NT2/D1 (cell line): ENCODE results near the gene CGNL1.

Experiments
- DNase-seq: peaks from one replicate; pipeline ENCODE4 v3.0.0-alpha.2; 2011; ENCODE audit warnings: low read depth, low spot score
- H3K27me3 ChIP-seq: 2 replicates; pipeline ENCODE4 v1.6.0; 2011; ENCODE audit warnings: mild to moderate bottlenecking; ENCODE audit not compliant: insufficient read length, insufficient read depth
- H3K36me3 ChIP-seq: 2 replicates; pipeline ENCODE4 v1.6.1; 2011; ENCODE audit warnings: mild to moderate bottlenecking, low read length, mixed read lengths; ENCODE audit not compliant: insufficient read depth, insufficient read length
- H3K4me1 ChIP-seq: 2 replicates; pipeline ENCODE4 v1.5.1; 2011; ENCODE audit not compliant: insufficient read depth, insufficient read length
- H3K4me3 ChIP-seq: 2 replicates; pipeline ENCODE4 v1.5.1; 2011; ENCODE audit warnings: low read depth; ENCODE audit not compliant: insufficient read length
- H3K9ac ChIP-seq: 2 replicates; pipeline ENCODE4 v1.6.0; 2011; ENCODE audit warnings: low read depth; ENCODE audit not compliant: insufficient read length
- H3K9me3 ChIP-seq: 2 replicates; pipeline ENCODE4 v1.5.1; 2011; ENCODE audit warnings: mild to moderate bottlenecking, low read length; ENCODE audit not compliant: insufficient read depth
- SUZ12 ChIP-seq: IDR thresholded peaks from 2 replicates; pipeline ENCODE4 v1.6.1; 2011; ENCODE audit not compliant: insufficient read length, insufficient read depth; ENCODE audit errors: extremely low read depth
- YY1 ChIP-seq: IDR thresholded peaks from 2 replicates; pipeline ENCODE4 v1.6.1; 2011; ENCODE audit not compliant: insufficient read length, insufficient read depth
- ZNF274 ChIP-seq: IDR thresholded peaks from 2 replicates; pipeline ENCODE4 v1.6.1; 2011; ENCODE audit warnings: mild to moderate bottlenecking, low read depth, low read length

CGNL1 gene

DNA sequence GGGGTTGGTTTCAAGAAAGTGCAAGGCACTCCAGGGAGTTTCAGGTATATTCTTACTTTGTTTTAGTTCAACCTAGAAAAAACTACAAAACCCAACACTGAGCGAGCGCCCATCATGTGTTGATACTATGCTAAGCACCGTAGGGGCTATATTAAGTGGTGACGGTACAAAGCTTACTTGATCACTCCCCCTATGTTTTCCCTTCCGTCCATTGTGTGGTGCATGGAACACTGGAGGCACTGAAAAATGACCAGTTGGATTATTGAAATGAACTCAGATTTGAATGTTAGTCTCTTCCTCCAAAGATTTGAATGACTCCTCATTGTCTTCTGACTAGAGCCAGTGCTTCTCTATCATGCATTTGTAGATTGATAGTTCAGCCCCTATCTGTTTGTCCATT, 222.0 kb downstream of the CGNL1 start:
- H3K4me1 ChIP-seq = no peaks in the 10 kb centered on the region
- no peaks in the 10 kb centered on the region for H3K36me3 ChIP-seq
- no peak for DNase-seq
- no peak overlapping the region for H3K4me3 ChIP-seq
- TF ChIP-seq SUZ12 (no peak), YY1 (no peak), ZNF274 (no peak)
- no peaks in the 10 kb centered on the region for H3K27me3 ChIP-seq
- no peaks in the 10 kb centered on the region for H3K9me3 ChIP-seq
- no peak overlapping the region for H3K9ac ChIP-seq

DNA sequence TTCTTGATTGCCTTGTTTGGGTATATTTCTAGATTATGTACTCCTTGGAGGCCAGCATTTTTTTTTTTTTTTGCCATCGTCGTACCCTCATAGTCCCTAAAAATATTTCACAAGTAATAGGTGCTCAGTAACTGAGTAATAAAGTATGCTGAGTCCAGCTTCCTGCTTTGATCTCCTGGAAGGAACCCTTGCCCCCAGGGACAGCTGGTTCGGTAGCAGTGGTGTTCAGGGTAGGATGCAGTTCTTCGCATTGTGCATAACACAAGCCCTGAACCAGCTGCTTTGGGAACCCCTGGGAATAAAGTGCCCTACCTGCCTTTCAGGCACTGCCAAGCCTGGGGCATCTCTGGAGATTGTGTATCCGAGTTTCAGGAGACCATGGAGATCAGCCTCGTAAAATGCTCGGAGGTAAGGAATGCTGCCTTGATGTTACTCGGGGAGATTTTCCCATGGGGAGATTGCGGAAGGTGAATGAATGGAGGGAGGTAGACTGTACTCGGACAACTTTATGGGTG, 223.0 kb downstream of the CGNL1 start:
- TF ChIP-seq YY1 = no peak
- TF ChIP-seq ZNF274 = no peak
- TF ChIP-seq SUZ12 = no peak

DNA sequence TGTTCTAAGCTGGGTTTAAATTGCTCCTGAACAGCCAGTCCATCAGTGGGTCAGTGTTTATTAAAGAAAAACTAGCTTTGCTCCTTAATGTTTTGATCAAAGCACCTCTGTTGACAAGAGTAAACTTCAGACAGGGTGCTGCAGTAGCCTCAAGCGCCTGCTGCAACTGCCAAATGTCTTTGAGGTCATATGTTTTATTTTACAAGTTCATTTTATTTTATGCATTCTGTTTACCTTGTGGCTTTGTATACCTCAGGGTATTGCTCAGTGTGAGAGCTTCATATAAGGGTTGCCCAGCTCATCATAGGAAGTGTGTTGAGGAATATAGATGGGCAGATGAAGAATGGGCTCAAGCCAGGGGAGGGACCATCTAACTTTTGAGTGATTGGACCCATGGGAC, 223.9 kb downstream of the CGNL1 start:
- H3K9ac ChIP-seq = no peak overlapping the region
- no peaks in the 10 kb centered on the region for H3K9me3 ChIP-seq
- H3K36me3 ChIP-seq = no peaks in the 10 kb centered on the region
- no peaks in the 10 kb centered on the region for H3K27me3 ChIP-seq
- no peaks in the 10 kb centered on the region for H3K4me1 ChIP-seq
- TF ChIP-seq SUZ12 (no peak), ZNF274 (no peak), YY1 (no peak)
- no peak overlapping the region for H3K4me3 ChIP-seq
- no peak for DNase-seq

More for the DNA sequence above, 223.0 kb downstream of the CGNL1 start:
- Histone ChIP-seq H3K9me3 (no peaks in the 10 kb centered on the region), H3K36me3 (no peaks in the 10 kb centered on the region), H3K9ac (no peak overlapping the region), H3K27me3 (no peaks in the 10 kb centered on the region), H3K4me3 (no peak overlapping the region), H3K4me1 (no peaks in the 10 kb centered on the region)
- DNase-seq = no peak
